ENCODE data around the gene NTSR1. TPM values are rescaled to one million over a fixed set of nuclear protein-coding genes. Genes with fewer than 3 reads are reported as not detected.
A peak's percentile ranks its signal among the peaks of the same experiment; 100 is the strongest.

Gene NTSR1
- total RNA-seq, 1 experiment from 2014 or later: 7.8 TPM

- H3K27ac ChIP-seq (ENCODE audit: low read length): peak overlapping the region; percentile 97
- no peaks in the 10 kb centered on the region for H3K9me2 ChIP-seq (replicated peaks; ENCODE audit: low read length)
- intact Hi-C loops (cut with micrococcal nuclease): loop anchor here (1.0 kb wide), 1 partner anchor 88 kb away; no protein-coding TSS in a partner anchor
- peaks cover 6% of the 10 kb centered on the region for H3F3A ChIP-seq (ENCODE audit: low read length, unreplicated experiment)
- ChIA-PET CTCF (interaction anchor here (1.0 to 1.9 kb wide), 5 partner anchors 17 to 91 kb away, joined by 3 to 13 read pairs (median 6); no protein-coding TSS in a partner anchor), POLR2A (ENCODE audit: unreplicated experiment) (interaction anchor here (0.7 to 1.4 kb wide), 4 partner anchors 17 to 100 kb away, joined by 3 to 19 read pairs (median 7); no protein-coding TSS in a partner anchor)
- no peaks in the 10 kb centered on the region for H3K36me3 ChIP-seq (ENCODE audit: low read depth, low read length)
- no peak overlapping the region for H2AFZ ChIP-seq (ENCODE audit: low read length)
- ATAC-seq (peak; percentile 67), DNase-seq (peak; percentile 98)
- no peaks in the 10 kb centered on the region for H3K27me3 ChIP-seq (ENCODE audit: low read length)
- BruUV-seq (replicated peaks): no TSS peak
- H3K4me2 ChIP-seq (ENCODE audit: low read length): peak overlapping the region; percentile 70
- H3K9me3 ChIP-seq (ENCODE audit: low read length): no peaks in the 10 kb centered on the region
- H3K4me3 ChIP-seq (ENCODE audit: low read length): no peak overlapping the region
- no peaks in the 10 kb centered on the region for H4K20me1 ChIP-seq (ENCODE audit: low read length)
- TF ChIP-seq CTCF (conservative IDR thresholded peaks at IDR 0.05; ENCODE audit: low read depth, low read length) (peak; percentile 77), EZH2phosphoT487 (IDR thresholded peaks at IDR 0.05; ENCODE audit: borderline replicate concordance, low read length) (no peak)
- peaks cover 38% of the 10 kb centered on the region for H3K4me1 ChIP-seq (ENCODE audit: insufficient read depth, low read length)
- H3K79me2 ChIP-seq (ENCODE audit: low read length): no peaks in the 10 kb centered on the region
- H3K9ac ChIP-seq (ENCODE audit: low read length): peak overlapping the region; percentile 84
Measured at GRCh38 chr20:62702895-62703852, 5.5 kb upstream of the NTSR1 start.

- TF ChIP-seq CTCF (conservative IDR thresholded peaks at IDR 0.05; ENCODE audit: low read depth, low read length) (no peak), EZH2 (IDR thresholded peaks at IDR 0.05; ENCODE audit: low read length, unreplicated experiment) (no peak), EZH2phosphoT487 (IDR thresholded peaks at IDR 0.05; ENCODE audit: borderline replicate concordance, low read length) (no peak)
- ATAC-seq: peak; percentile 3
- intact Hi-C loops (cut with micrococcal nuclease): loop anchor here (1.0 kb wide), 2 partner anchors 36 to 87 kb away; no protein-coding TSS in a partner anchor
- H3K9ac ChIP-seq (ENCODE audit: low read length): peak overlapping the region; percentile 84
- TSS peak; percentile 90 for BruUV-seq (replicated peaks)
- H3K27ac ChIP-seq (ENCODE audit: low read length): peak overlapping the region; percentile 97
- H2AFZ ChIP-seq (ENCODE audit: low read length): no peak overlapping the region
- H3K4me3 ChIP-seq (ENCODE audit: low read length): no peak overlapping the region
- no peaks in the 10 kb centered on the region for H3K36me3 ChIP-seq (ENCODE audit: low read depth, low read length)
- H3K9me2 ChIP-seq (replicated peaks; ENCODE audit: low read length): no peaks in the 10 kb centered on the region
- no peaks in the 10 kb centered on the region for H3K9me3 ChIP-seq (ENCODE audit: low read length)
- no peaks in the 10 kb centered on the region for H3K27me3 ChIP-seq (ENCODE audit: low read length)
- no peaks in the 10 kb centered on the region for H3K79me2 ChIP-seq (ENCODE audit: low read length)
- ChIA-PET CTCF (interaction anchor here (1.0 to 1.9 kb wide), 5 partner anchors 18 to 90 kb away, joined by 3 to 13 read pairs (median 6); no protein-coding TSS in a partner anchor), POLR2A (ENCODE audit: unreplicated experiment) (interaction anchor here (0.6 to 1.4 kb wide), 5 partner anchors 18 to 101 kb away, joined by 3 to 19 read pairs (median 4); no protein-coding TSS in a partner anchor)
- H3F3A ChIP-seq (ENCODE audit: low read length, unreplicated experiment): peaks cover 6% of the 10 kb centered on the region
- peaks cover 40% of the 10 kb centered on the region for H3K4me1 ChIP-seq (ENCODE audit: insufficient read depth, low read length)
- H4K20me1 ChIP-seq (ENCODE audit: low read length): no peaks in the 10 kb centered on the region
- peak overlapping the region; percentile 70 for H3K4me2 ChIP-seq (ENCODE audit: low read length)
- no peak for DNase-seq
Measured at GRCh38 chr20:62703853-62704228, 4.8 kb upstream of the NTSR1 start.
